HepG2 (cell line): Measurements from ENCODE around the gene KIFC1. TPM values are rescaled to one million over a fixed set of nuclear protein-coding genes. Genes with fewer than 3 reads are reported as not detected.

Experiments used
- CBX5 ChIP-seq: sonication (generic); formaldehyde crosslinking; IDR thresholded peaks from 2 replicates; pipeline ENCODE4 v1.4.0; 2020; ENCODE audit warnings: missing genetic modification reagents, borderline replicate concordance
- NFIC ChIP-seq: IDR thresholded peaks from 2 replicates; pipeline ENCODE4 v1.6.1; 2012; ENCODE audit warnings: mild to moderate bottlenecking, low read length, inconsistent platforms
- TBX3 ChIP-seq: fragments of 450-650 bp; IDR thresholded peaks from 2 replicates; pipeline ENCODE4 v1.6.1; 2017; ENCODE audit warnings: antibody characterized with exemption, mild to moderate bottlenecking, inconsistent platforms, borderline replicate concordance
- ZNF317 ChIP-seq: sonication (generic); formaldehyde crosslinking; IDR thresholded peaks from 2 replicates; pipeline ENCODE4 v1.5.0; 2020; ENCODE audit warnings: mild to moderate bottlenecking, missing genetic modification reagents
- ZNF335 ChIP-seq: sonication (generic); formaldehyde crosslinking; IDR thresholded peaks from 2 replicates; pipeline ENCODE4 v1.4.0; 2020; ENCODE audit warnings: missing genetic modification reagents
- ZNF33B ChIP-seq: sonication (generic); formaldehyde crosslinking; IDR thresholded peaks from 2 replicates; pipeline ENCODE4 v1.5.1; 2020; ENCODE audit warnings: mild to moderate bottlenecking, missing genetic modification reagents
- ZNF431 ChIP-seq: sonication (generic); formaldehyde crosslinking; IDR thresholded peaks from 2 replicates; pipeline ENCODE4 v1.9.0; 2022; ENCODE audit warnings: missing genetic modification reagents, low read depth, mild to moderate bottlenecking, borderline replicate concordance
- ZNF777 ChIP-seq: sonication (generic); formaldehyde crosslinking; IDR thresholded peaks from 2 replicates; pipeline ENCODE4 v1.4.0; 2020; ENCODE audit warnings: missing genetic modification reagents
- ZNF883 ChIP-seq: sonication (generic); formaldehyde crosslinking; IDR thresholded peaks from 2 replicates; pipeline ENCODE4 v1.5.1; 2020; ENCODE audit warnings: mild to moderate bottlenecking, missing genetic modification reagents; ENCODE audit errors: not compliant biosample characterization
- polyA plus RNA-seq, 8 experiments: library from polyadenylated mRNA; depleted of rRNA in 3 of 8; stranded (reverse) in 7 of 8; unstranded in 1 of 8; fragments of >200 nt; fragmentation: Illumina TruSeq in 4 of 8; extraction: Trizol in 4 of 8; gene quantifications; 2 replicates each; pipeline versions ENCODE4 v1.2.1 to v1.2.3, GENCODE V29; 2011 to 2016; ENCODE audit warnings: low read depth in 4 of 8, missing spikeins in 1 of 8, mixed read lengths in 1 of 8; ENCODE audit not compliant: insufficient read depth in 1 of 8
- total RNA-seq, 5 experiments: library from RNA; depleted of rRNA; stranded (reverse); fragments of >200 nt; fragmentation: Illumina TruSeq; extraction: Trizol; gene quantifications; 2 replicates each; pipeline ENCODE4 v1.2.3, GENCODE V29; 2016; ENCODE audit warnings: low read depth in 1 of 5
- TF ChIP-seq, protein P1 (sequence below): IDR thresholded peaks from 2 replicates; pipeline ENCODE4 v1.6.1; 2012; ENCODE audit warnings: low read depth, low read length, improper control_type of control experiment
- TF ChIP-seq, protein P2 (sequence below): sonication (generic); formaldehyde crosslinking; IDR thresholded peaks from 2 replicates; pipeline ENCODE4 v1.5.0; 2020; ENCODE audit warnings: mild to moderate bottlenecking, missing genetic modification reagents, borderline replicate concordance
- TF ChIP-seq, protein P3 (sequence below): sonication (generic); formaldehyde crosslinking; IDR thresholded peaks from 2 replicates; pipeline ENCODE4 v1.4.0; 2020; ENCODE audit warnings: missing genetic modification reagents
- TF ChIP-seq, protein P4 (sequence below): sonication (generic); formaldehyde crosslinking; IDR thresholded peaks from 2 replicates; pipeline ENCODE4 v1.5.0; 2020; ENCODE audit warnings: missing genetic modification reagents
- TF ChIP-seq, protein P5 (sequence below): sonication (generic); formaldehyde crosslinking; IDR thresholded peaks from 2 replicates; pipeline ENCODE4 v1.4.0; 2020; ENCODE audit warnings: missing genetic modification reagents

Gene KIFC1
- total and polyA plus RNA-seq, 2 of the 13 experiments (the other 11 are each of a cell fraction or from before 2014, with no cell fraction given), result 25.0 to 45.5 TPM

DNA sequence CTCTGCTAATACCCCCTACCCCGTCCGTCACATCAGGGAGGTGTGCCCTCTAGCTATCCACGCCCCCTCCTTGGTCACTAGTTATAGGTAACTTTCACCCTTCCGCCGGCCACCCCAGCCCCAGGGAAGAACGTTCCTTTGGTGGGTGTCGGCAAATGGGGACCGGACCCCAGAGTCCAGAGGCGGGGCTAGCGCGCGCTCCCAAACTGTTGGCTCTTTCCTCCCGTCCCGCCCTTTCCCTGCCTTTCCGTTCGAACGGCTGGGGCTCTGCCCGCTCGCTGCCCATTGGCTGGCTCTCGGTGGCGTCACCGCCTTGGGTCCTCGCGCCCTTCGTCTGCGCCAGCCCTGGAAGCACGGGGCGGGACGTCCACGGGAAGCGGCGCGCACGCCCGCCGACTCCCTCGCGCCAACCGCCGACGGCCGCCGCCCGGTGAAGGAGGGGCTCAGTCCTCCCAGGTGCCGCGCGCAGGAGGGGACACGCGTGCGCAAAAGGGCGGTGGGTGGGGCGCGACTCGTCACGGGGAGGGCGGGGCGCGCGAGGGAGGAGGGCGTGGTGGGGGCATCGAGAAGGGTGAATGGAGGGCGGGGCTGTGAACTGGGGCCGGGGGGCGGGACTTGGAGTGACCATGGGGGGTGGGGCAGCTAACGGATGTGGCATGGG, 18.6 kb downstream of the KIFC1 start (continued):
- TF ChIP-seq, protein P1, sequence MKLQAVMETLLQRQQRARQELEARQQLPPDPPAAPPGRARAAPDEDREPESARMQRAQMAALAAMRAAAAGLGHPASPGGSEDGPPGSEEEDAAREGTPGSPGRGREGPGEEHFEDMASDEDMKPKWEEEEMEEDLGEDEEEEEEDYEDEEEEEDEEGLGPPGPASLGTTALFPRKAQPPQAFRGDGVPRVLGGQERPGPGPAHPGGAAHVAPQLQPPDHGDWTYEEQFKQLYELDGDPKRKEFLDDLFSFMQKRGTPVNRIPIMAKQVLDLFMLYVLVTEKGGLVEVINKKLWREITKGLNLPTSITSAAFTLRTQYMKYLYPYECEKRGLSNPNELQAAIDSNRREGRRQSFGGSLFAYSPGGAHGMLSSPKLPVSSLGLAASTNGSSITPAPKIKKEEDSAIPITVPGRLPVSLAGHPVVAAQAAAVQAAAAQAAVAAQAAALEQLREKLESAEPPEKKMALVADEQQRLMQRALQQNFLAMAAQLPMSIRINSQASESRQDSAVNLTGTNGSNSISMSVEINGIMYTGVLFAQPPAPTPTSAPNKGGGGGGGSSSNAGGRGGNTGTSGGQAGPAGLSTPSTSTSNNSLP, result no peak
- TF ChIP-seq TBX3 (0 out of 2 replicates have a peak, but pooled peaks have one; percentile 10), ZNF33B (CRISPR knock-in tag) (peak; percentile 95; the same call in 1 of the 2 replicates), ZNF883 (CRISPR knock-in tag) (peak; percentile 98), NFIC (no peak), ZNF317 (CRISPR knock-in tag) (peak; percentile 84), ZNF777 (peak; percentile 86), CBX5 (CRISPR knock-in tag) (no peak), ZNF335 (CRISPR knock-in tag) (peak; percentile 96), ZNF431 (CRISPR knock-in tag) (peak; percentile 90; the same call in 1 of the 2 replicates)
- TF ChIP-seq, protein P2, sequence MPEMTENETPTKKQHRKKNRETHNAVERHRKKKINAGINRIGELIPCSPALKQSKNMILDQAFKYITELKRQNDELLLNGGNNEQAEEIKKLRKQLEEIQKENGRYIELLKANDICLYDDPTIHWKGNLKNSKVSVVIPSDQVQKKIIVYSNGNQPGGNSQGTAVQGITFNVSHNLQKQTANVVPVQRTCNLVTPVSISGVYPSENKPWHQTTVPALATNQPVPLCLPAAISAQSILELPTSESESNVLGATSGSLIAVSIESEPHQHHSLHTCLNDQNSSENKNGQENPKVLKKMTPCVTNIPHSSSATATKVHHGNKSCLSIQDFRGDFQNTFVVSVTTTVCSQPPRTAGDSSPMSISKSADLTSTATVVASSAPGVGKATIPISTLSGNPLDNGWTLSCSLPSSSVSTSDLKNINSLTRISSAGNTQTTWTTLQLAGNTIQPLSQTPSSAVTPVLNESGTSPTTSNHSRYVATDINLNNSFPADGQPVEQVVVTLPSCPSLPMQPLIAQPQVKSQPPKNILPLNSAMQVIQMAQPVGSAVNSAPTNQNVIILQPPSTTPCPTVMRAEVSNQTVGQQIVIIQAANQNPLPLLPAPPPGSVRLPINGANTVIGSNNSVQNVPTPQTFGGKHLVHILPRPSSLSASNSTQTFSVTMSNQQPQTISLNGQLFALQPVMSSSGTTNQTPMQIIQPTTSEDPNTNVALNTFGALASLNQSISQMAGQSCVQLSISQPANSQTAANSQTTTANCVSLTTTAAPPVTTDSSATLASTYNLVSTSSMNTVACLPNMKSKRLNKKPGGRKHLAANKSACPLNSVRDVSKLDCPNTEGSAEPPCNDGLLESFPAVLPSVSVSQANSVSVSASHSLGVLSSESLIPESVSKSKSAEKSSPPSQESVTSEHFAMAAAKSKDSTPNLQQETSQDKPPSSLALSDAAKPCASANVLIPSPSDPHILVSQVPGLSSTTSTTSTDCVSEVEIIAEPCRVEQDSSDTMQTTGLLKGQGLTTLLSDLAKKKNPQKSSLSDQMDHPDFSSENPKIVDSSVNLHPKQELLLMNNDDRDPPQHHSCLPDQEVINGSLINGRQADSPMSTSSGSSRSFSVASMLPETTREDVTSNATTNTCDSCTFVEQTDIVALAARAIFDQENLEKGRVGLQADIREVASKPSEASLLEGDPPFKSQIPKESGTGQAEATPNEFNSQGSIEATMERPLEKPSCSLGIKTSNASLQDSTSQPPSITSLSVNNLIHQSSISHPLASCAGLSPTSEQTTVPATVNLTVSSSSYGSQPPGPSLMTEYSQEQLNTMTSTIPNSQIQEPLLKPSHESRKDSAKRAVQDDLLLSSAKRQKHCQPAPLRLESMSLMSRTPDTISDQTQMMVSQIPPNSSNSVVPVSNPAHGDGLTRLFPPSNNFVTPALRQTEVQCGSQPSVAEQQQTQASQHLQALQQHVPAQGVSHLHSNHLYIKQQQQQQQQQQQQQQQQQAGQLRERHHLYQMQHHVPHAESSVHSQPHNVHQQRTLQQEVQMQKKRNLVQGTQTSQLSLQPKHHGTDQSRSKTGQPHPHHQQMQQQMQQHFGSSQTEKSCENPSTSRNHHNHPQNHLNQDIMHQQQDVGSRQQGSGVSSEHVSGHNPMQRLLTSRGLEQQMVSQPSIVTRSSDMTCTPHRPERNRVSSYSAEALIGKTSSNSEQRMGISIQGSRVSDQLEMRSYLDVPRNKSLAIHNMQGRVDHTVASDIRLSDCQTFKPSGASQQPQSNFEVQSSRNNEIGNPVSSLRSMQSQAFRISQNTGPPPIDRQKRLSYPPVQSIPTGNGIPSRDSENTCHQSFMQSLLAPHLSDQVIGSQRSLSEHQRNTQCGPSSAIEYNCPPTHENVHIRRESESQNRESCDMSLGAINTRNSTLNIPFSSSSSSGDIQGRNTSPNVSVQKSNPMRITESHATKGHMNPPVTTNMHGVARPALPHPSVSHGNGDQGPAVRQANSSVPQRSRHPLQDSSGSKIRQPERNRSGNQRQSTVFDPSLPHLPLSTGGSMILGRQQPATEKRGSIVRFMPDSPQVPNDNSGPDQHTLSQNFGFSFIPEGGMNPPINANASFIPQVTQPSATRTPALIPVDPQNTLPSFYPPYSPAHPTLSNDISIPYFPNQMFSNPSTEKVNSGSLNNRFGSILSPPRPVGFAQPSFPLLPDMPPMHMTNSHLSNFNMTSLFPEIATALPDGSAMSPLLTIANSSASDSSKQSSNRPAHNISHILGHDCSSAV (CRISPR knock-in tag), result no peak
- TF ChIP-seq, protein P3, sequence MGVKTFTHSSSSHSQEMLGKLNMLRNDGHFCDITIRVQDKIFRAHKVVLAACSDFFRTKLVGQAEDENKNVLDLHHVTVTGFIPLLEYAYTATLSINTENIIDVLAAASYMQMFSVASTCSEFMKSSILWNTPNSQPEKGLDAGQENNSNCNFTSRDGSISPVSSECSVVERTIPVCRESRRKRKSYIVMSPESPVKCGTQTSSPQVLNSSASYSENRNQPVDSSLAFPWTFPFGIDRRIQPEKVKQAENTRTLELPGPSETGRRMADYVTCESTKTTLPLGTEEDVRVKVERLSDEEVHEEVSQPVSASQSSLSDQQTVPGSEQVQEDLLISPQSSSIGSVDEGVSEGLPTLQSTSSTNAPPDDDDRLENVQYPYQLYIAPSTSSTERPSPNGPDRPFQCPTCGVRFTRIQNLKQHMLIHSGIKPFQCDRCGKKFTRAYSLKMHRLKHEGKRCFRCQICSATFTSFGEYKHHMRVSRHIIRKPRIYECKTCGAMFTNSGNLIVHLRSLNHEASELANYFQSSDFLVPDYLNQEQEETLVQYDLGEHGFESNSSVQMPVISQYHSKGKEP (CRISPR knock-in tag), result peak; percentile 87; the same call in 1 of the 2 replicates
- TF ChIP-seq, protein P4, sequence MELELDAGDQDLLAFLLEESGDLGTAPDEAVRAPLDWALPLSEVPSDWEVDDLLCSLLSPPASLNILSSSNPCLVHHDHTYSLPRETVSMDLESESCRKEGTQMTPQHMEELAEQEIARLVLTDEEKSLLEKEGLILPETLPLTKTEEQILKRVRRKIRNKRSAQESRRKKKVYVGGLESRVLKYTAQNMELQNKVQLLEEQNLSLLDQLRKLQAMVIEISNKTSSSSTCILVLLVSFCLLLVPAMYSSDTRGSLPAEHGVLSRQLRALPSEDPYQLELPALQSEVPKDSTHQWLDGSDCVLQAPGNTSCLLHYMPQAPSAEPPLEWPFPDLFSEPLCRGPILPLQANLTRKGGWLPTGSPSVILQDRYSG (CRISPR knock-in tag), result peak; percentile 96
- TF ChIP-seq, protein P5, sequence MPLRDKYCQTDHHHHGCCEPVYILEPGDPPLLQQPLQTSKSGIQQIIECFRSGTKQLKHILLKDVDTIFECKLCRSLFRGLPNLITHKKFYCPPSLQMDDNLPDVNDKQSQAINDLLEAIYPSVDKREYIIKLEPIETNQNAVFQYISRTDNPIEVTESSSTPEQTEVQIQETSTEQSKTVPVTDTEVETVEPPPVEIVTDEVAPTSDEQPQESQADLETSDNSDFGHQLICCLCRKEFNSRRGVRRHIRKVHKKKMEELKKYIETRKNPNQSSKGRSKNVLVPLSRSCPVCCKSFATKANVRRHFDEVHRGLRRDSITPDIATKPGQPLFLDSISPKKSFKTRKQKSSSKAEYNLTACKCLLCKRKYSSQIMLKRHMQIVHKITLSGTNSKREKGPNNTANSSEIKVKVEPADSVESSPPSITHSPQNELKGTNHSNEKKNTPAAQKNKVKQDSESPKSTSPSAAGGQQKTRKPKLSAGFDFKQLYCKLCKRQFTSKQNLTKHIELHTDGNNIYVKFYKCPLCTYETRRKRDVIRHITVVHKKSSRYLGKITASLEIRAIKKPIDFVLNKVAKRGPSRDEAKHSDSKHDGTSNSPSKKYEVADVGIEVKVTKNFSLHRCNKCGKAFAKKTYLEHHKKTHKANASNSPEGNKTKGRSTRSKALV (CRISPR knock-in tag), result peak; percentile 79; the same call in 1 of the 2 replicates
